IPS-18a (cell line): ENCODE measurements around the gene ELOVL5.
A peak's percentile ranks its signal among the peaks of the same experiment; 100 is the strongest.

ENCODE experiments used
- H3K27ac ChIP-seq: one replicate; pipeline ENCODE4 v1.5.1; 2013; ENCODE audit warnings: low read length
- H3K27me3 ChIP-seq: one replicate; pipeline ENCODE4 v1.6.1; 2013; ENCODE audit warnings: mild to moderate bottlenecking, low read length; ENCODE audit not compliant: control insufficient read depth, insufficient read depth
- H3K36me3 ChIP-seq: one replicate; pipeline ENCODE4 v1.6.1; 2013; ENCODE audit warnings: low read depth, low read length; ENCODE audit not compliant: control insufficient read depth
- H3K4me1 ChIP-seq: one replicate; pipeline ENCODE4 v1.6.1; 2013; ENCODE audit warnings: low read depth, low read length; ENCODE audit not compliant: control insufficient read depth
- H3K4me3 ChIP-seq: one replicate; pipeline ENCODE4 v1.5.1; 2013; ENCODE audit warnings: low read length
- H3K9ac ChIP-seq: one replicate; pipeline ENCODE4 v1.6.1; 2013; ENCODE audit warnings: mild to moderate bottlenecking, low read length, moderate library complexity
- H3K9me3 ChIP-seq: one replicate; pipeline ENCODE4 v1.6.1; 2013; ENCODE audit warnings: low read depth, low read length; ENCODE audit not compliant: control insufficient read depth

ELOVL5 gene

GRCh38 chr6:53300656-53301551 lies 47.8 kb downstream of the ELOVL5 start:
- Histone ChIP-seq H3K9ac (no peak overlapping the region), H3K27me3 (no peaks in the 10 kb centered on the region), H3K9me3 (no peaks in the 10 kb centered on the region), H3K4me3 (no peak overlapping the region), H3K4me1 (peaks cover 20% of the 10 kb centered on the region), H3K27ac (no peak overlapping the region), H3K36me3 (no peaks in the 10 kb centered on the region)

DNA sequence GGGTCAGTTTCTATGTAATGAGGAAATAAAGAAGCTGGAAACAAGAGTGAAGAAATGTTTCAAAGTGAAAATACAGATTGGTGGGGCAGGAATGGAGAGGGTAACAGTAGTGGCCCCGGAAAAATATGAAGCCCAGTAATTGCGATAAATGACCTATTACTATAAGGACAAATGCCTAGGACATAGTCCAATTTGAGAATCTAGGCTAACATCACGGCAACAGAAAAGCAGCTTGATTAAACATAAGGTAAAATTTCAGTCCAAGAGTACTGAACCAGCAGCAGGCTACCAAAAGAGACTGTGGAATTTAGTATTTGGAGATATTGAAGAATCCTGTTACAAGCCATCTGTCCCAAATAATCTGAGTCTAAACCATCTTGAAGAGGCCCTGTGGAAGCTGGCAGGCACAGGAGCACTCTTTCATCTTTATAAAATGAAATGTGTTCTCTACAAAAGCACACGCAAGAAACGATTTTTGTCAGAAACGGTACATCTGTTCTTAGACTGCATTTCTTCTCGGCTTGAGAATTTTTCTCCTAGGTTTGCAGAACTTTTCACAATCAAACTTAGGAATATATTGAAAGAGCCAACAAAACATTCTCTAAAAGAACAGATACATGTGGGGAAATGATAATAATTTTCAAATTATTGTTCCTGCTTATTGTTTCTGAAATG lies 49.3 kb downstream of the ELOVL5 start:
- H3K9me3 ChIP-seq, result no peaks in the 10 kb centered on the region

DNA sequence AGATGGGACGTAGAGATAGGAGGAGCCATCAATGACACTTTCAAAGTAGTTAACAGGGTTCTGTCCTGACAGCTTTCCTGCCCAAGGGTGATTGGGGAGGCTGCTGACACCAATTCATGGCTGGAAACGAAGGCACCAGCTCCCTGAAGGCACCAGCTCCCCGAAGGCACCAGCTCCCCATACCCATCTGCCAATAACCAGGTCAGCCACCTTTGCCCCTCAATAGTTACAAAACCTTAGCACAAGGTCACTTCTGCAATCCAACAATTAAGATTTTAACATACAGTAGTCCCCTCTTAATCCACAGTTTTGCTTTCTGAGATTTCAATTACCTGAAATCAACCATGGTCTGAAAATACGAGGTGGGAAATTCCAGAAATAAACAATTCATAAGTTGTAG lies 51.7 kb downstream of the ELOVL5 start:
- Histone ChIP-seq H3K9me3 (no peaks in the 10 kb centered on the region), H3K27me3 (no peaks in the 10 kb centered on the region), H3K36me3 (peaks cover 12% of the 10 kb centered on the region), H3K4me1 (peaks cover 7% of the 10 kb centered on the region), H3K4me3 (no peak overlapping the region), H3K9ac (no peak overlapping the region), H3K27ac (no peak overlapping the region)

More for the DNA sequence above, 49.3 kb downstream of the ELOVL5 start:
- H3K9ac ChIP-seq, result no peak overlapping the region
- H3K27me3 ChIP-seq, result no peaks in the 10 kb centered on the region
- no peaks in the 10 kb centered on the region for H3K36me3 ChIP-seq
- no peak overlapping the region for H3K4me3 ChIP-seq
- peaks cover 20% of the 10 kb centered on the region for H3K4me1 ChIP-seq
- H3K27ac ChIP-seq, result no peak overlapping the region

GRCh38 chr6:53295176-53295575 lies 53.6 kb downstream of the ELOVL5 start:
- Histone ChIP-seq H3K27ac (no peak overlapping the region), H3K4me3 (no peak overlapping the region), H3K36me3 (peaks cover 30% of the 10 kb centered on the region), H3K9me3 (no peaks in the 10 kb centered on the region), H3K4me1 (no peaks in the 10 kb centered on the region), H3K9ac (no peak overlapping the region), H3K27me3 (no peaks in the 10 kb centered on the region)

DNA sequence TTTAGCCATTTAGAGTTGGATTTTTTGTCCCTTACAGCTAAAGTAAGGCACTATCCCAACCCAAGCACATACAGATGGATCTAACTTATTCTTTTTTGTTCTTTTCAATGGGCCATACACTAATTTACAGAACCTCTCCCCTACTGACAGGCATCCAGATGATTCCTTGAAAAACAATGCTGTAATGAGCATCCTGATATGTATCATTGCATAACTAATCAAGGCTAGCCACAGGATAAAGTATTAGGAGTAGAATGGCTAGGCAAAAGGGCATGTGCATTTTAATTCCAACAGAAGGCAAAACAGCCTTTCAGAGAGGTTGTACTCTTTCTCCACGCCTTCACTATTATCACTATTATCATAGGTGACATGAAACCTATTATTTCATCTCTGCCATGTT lies 54.1 kb downstream of the ELOVL5 start:
- Histone ChIP-seq H3K27ac (no peak overlapping the region), H3K9me3 (no peaks in the 10 kb centered on the region), H3K4me3 (no peak overlapping the region)

DNA sequence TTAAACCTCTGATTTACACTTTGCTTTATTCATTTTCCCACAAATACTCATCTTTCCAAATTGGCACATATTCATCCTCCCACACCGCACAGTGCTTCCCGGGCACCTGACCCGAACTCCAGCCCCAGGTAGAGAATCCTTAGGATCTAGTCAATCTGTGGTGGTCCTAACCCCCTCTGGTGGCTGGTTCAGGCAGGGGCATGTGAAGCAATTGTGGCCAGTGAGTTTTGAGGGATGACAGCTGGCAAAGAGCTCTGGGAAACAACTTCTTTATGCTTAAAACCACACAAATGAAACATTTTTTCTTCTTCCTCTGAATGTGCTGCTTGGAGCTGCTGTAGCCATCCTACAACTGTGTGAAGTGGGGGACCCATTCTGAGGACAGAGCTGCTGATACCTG lies 54.7 kb downstream of the ELOVL5 start:
- Histone ChIP-seq H3K36me3 (peaks cover 37% of the 10 kb centered on the region), H3K4me3 (no peak overlapping the region), H3K27me3 (no peaks in the 10 kb centered on the region), H3K4me1 (no peaks in the 10 kb centered on the region), H3K27ac (no peak overlapping the region), H3K9ac (no peak overlapping the region), H3K9me3 (no peaks in the 10 kb centered on the region)

More for the DNA sequence above, 54.1 kb downstream of the ELOVL5 start:
- no peaks in the 10 kb centered on the region for H3K4me1 ChIP-seq
- H3K27me3 ChIP-seq, result no peaks in the 10 kb centered on the region
- H3K36me3 ChIP-seq, result peaks cover 36% of the 10 kb centered on the region
- H3K9ac ChIP-seq, result no peak overlapping the region

- Histone ChIP-seq H3K27ac (no peak overlapping the region), H3K9ac (no peak overlapping the region), H3K4me1 (no peaks in the 10 kb centered on the region), H3K27me3 (no peaks in the 10 kb centered on the region), H3K9me3 (no peaks in the 10 kb centered on the region), H3K4me3 (no peak overlapping the region), H3K36me3 (peaks cover 37% of the 10 kb centered on the region)
Measured at GRCh38 chr6:53293691-53294090, 55.1 kb downstream of the ELOVL5 start.

- Histone ChIP-seq H3K4me1 (peaks cover 15% of the 10 kb centered on the region), H3K27ac (no peak overlapping the region), H3K36me3 (peaks cover 40% of the 10 kb centered on the region), H3K9me3 (no peaks in the 10 kb centered on the region), H3K27me3 (no peaks in the 10 kb centered on the region), H3K4me3 (no peak overlapping the region), H3K9ac (no peak overlapping the region)
Measured at GRCh38 chr6:53290537-53291510, 57.9 kb downstream of the ELOVL5 start.

DNA sequence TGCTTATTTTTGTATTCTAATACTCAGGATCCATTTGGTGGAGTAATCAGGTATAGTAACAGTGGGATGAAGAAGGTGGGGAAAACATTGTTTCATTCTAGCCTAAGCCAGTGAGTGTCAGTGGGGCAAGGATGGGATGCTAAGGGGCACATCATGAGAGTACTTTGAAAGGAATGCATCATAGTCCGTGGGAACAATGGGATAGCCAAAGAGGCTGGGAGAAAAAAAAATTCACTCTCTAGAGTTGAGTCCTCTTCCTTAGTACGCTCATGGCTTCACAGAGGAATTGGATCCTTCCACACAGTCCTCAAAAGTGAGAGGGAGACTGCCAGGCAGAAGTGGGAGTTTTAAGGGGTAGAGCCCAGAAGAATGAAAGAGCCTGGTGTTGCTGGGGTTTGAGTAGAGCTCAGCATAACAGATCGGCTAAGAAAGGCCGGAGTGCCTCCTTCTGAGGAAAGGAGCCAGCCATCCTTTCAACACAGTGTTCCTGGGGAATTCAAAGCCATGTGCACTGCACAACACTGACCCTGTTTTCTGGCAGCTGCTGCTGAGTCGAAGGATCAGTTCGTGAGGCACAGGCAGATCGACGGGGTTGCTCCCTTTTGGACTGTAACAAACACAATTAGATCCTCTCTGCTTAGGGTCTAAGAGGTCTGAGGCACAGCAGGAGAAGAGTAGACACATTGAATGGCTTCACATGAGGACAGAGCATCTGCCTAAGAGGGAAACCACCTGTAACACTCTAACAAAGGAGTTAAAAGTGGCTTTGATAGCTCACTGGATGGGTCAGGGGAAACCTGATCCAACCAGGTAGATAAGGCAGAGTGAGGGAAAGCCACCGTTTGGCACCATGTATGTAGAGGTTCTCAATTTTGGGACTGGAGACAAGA lies 61.2 kb downstream of the ELOVL5 start:
- H3K9me3 ChIP-seq, result no peaks in the 10 kb centered on the region
- H3K36me3 ChIP-seq, result peaks cover 37% of the 10 kb centered on the region
- H3K27ac ChIP-seq, result peak overlapping the region; percentile 4
- no peak overlapping the region for H3K4me3 ChIP-seq
- peaks cover 17% of the 10 kb centered on the region for H3K4me1 ChIP-seq
- no peaks in the 10 kb centered on the region for H3K27me3 ChIP-seq
- H3K9ac ChIP-seq, result no peak overlapping the region

DNA sequence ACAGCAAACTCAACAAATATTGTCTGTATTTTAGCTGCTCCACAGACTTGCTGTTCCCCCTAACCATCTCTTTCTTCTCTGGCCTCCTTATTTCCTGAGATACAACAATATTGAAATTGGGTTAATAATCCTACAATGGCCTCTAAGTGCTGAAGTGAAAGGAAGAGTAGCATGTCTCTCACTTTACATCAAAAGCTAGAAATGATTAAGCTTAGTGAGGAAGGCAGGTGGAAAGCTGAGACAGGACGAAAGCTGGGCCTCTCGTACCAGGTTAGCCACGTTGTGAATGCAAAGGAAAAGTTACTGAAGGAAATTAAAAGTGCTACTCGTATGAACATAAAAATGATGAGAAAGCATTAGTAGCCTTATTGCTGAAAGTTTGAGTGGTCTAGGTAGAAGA lies 63.8 kb downstream of the ELOVL5 start:
- Histone ChIP-seq H3K27ac (no peak overlapping the region), H3K9me3 (no peaks in the 10 kb centered on the region), H3K4me1 (peaks cover 21% of the 10 kb centered on the region), H3K4me3 (no peak overlapping the region), H3K9ac (no peak overlapping the region), H3K36me3 (peaks cover 16% of the 10 kb centered on the region), H3K27me3 (no peaks in the 10 kb centered on the region)
